Stimulated activated CD8-positive, alpha-beta memory T cell treated with anti-CD3 and anti-CD28 coated beads, Interleukin-7, amount 100 ng/mL, for 4 hours (primary cell): ENCODE measurements around the gene ALPG.

Experiments
- DNase-seq, 2 donors: peaks; one replicate each; pipeline ENCODE4 v3.0.0-alpha.2; 2020; ENCODE audit warnings: low read depth in 2 of 2

Gene ALPG

DNA sequence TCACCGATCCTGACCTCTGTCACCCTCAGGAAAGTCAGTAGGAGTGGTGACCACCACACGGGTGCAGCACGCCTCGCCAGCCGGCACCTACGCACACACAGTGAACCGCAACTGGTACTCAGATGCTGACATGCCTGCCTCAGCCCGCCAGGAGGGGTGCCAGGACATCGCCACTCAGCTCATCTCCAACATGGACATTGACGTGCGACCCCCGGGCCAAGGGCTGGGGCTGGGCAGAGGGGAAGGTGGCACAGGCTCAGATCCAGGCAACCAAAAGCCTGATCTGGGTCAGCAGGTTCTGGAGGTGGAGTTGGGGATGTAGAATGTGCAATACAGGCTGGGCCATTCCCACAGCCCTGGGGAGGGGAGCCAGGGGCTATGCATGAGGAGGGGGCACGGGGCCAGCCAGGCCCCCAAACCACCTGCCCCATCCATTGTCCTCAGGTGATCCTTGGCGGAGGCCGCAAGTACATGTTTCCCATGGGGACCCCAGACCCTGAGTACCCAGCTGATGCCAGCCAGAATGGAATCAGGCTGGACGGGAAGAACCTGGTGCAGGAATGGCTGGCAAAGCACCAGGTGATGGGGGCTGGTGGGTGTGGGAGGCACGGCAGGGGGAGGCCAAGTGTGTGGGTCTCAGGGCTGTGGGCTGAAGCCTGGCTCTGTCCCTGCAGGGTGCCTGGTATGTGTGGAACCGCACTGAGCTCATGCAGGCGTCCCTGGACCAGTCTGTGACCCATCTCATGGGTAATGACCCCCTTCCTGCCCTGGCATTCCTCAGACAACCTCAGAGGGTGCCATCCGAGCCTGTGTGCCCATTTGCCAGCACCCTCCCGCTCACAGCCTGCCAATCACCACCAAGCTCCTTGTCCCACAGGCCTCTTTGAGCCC lies 50.7 kb downstream of the ALPG start:
- no peak for DNase-seq

DNA sequence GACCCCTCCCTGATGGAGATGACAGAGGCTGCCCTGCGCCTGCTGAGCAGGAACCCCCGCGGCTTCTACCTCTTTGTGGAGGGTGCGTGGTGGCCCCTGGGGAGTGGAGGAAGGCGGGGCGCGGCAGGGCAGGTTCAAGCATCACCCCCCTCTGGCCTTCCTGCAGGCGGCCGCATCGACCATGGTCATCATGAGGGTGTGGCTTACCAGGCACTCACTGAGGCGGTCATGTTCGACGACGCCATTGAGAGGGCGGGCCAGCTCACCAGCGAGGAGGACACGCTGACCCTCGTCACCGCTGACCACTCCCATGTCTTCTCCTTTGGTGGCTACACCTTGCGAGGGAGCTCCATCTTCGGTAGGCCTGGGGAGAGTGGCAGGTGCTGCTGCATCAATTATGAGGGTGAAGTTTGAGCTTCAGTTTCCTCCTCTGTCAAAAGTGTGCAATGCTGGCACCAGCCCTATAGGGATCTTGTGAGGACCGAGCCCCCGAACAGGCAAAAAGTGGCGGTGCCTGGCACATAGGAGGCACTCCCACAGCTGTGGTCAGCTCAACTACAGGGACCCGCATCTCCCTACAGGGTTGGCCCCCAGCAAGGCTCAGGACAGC lies 51.5 kb downstream of the ALPG start:
- no peak for DNase-seq

GRCh38 chr2:232458661-232459418 lies 52.2 kb downstream of the ALPG start:
- DNase-seq = no peak

DNA sequence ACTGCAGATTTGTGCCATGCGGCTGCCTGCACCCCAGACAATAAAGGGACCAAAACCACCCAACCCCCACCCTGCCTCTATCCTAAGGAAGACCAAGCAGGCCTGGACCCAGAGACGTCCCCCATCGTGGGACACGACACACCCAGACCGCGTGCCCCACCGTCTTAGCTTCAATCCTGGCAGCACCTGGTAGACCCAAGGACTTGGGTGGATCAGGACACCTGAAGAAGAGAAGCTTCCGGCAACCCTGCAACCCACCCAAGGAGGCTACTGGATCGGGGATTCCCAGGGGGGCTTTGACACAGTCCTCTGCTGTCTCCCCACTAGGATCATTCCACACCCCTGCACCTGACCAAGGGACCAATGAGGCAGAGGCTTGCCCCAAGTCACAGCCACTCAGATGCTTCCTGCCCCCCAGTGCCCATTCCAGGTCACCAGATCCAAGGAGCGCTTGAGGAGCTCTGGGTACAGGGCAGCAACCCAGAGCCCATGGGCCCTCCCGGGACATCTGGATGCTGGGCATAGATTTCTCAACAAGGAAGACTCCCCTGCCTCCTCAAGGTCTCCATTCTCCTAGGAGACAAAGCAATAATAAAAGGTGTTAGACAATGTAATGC lies 52.9 kb downstream of the ALPG start:
- DNase-seq = no peak

- DNase-seq = no peak
Measured at GRCh38 chr2:232460171-232460570, 53.5 kb downstream of the ALPG start.
